Testis (tissue), 2 donors: ENCODE measurements around the gene GYG2.

ENCODE experiments used
- POLR2A ChIP-seq: fragments of 450-650 bp; IDR thresholded peaks from one replicate; pipeline ENCODE4 v1.6.1; 2017; ENCODE audit warnings: antibody characterized with exemption, mild to moderate bottlenecking, moderate library complexity
- TF ChIP-seq, protein P1 (sequence below), 3 experiments: fragments of 450-650 bp in 2 of 3; fragments of 200-600 bp in 1 of 3; sonication (generic) in 1 of 3; IDR thresholded peaks; one replicate each; pipeline ENCODE4 v1.5.1; 2016 to 2019; ENCODE audit warnings: antibody characterized with exemption in 3 of 3, mild to moderate bottlenecking in 2 of 3, moderate library complexity in 1 of 3

GRCh38 chrX:2921750-2922149 lies 93.0 kb downstream of the GYG2 start:
- TF ChIP-seq, protein P1, sequence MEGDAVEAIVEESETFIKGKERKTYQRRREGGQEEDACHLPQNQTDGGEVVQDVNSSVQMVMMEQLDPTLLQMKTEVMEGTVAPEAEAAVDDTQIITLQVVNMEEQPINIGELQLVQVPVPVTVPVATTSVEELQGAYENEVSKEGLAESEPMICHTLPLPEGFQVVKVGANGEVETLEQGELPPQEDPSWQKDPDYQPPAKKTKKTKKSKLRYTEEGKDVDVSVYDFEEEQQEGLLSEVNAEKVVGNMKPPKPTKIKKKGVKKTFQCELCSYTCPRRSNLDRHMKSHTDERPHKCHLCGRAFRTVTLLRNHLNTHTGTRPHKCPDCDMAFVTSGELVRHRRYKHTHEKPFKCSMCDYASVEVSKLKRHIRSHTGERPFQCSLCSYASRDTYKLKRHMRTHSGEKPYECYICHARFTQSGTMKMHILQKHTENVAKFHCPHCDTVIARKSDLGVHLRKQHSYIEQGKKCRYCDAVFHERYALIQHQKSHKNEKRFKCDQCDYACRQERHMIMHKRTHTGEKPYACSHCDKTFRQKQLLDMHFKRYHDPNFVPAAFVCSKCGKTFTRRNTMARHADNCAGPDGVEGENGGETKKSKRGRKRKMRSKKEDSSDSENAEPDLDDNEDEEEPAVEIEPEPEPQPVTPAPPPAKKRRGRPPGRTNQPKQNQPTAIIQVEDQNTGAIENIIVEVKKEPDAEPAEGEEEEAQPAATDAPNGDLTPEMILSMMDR (IDR thresholded peaks at IDR 0.05), result no peak
- no peak for TF ChIP-seq POLR2A
